GM12865 (cell line): ENCODE data around the gene ATPAF1.
"Not testable (repeated sequence)": the region's sequence is repeated elsewhere in the genome, so short reads cannot be mapped to it uniquely, and the experiment has no call there.

ENCODE experiments used
- DNase-seq: peaks from one replicate; pipeline ENCODE4 v3.0.0; 2010; ENCODE audit warnings: low read depth
- H3K4me3 ChIP-seq: 2 replicates; pipeline ENCODE4 v1.5.1; 2011; ENCODE audit warnings: mild to moderate bottlenecking, low read depth, low read length, control low read depth
- CTCF ChIP-seq: IDR thresholded peaks from 2 replicates; pipeline ENCODE4 v1.5.1; 2011; ENCODE audit warnings: low read length, control low read depth, low read depth, inconsistent platforms; ENCODE audit not compliant: insufficient read depth; ENCODE audit errors: missing control alignments

ATPAF1 gene

GRCh38 chr1:46699666-46700065, 31.5 kb upstream of the ATPAF1 start:
- no peak overlapping the region for H3K4me3 ChIP-seq
- DNase-seq = no peak
- TF ChIP-seq CTCF = no peak

- no peak overlapping the region for H3K4me3 ChIP-seq
- no peak for DNase-seq
- no peak for TF ChIP-seq CTCF
Measured at GRCh38 chr1:46697053-46697452, 28.9 kb upstream of the ATPAF1 start.

- H3K4me3 ChIP-seq, DNase-seq: not testable (repeated sequence)
Measured at GRCh38 chr1:46694676-46695075, 26.5 kb upstream of the ATPAF1 start.

- TF ChIP-seq CTCF = no peak
- H3K4me3 ChIP-seq = no peak overlapping the region
- DNase-seq = no peak
Measured at GRCh38 chr1:46692811-46693770, 24.9 kb upstream of the ATPAF1 start.

- TF ChIP-seq CTCF = no peak
- DNase-seq = no peak
Measured at GRCh38 chr1:46691997-46692790, 24.0 kb upstream of the ATPAF1 start.

GRCh38 chr1:46690931-46691421, 22.8 kb upstream of the ATPAF1 start:
- no peak for DNase-seq
- no peak overlapping the region for H3K4me3 ChIP-seq
- TF ChIP-seq CTCF = no peak

More at GRCh38 chr1:46691997-46692790, 24.0 kb upstream of the ATPAF1 start:
- H3K4me3 ChIP-seq = no peak overlapping the region

- no peak overlapping the region for H3K4me3 ChIP-seq
- DNase-seq = no peak
- no peak for TF ChIP-seq CTCF
Measured at GRCh38 chr1:46689897-46690296, 21.7 kb upstream of the ATPAF1 start.
